Measurements from ENCODE around the gene SYNC.
"Not testable (repeated sequence)": the region's sequence is repeated elsewhere in the genome, so short reads cannot be mapped to it uniquely, and the experiment has no call there.

Gene SYNC

DNA sequence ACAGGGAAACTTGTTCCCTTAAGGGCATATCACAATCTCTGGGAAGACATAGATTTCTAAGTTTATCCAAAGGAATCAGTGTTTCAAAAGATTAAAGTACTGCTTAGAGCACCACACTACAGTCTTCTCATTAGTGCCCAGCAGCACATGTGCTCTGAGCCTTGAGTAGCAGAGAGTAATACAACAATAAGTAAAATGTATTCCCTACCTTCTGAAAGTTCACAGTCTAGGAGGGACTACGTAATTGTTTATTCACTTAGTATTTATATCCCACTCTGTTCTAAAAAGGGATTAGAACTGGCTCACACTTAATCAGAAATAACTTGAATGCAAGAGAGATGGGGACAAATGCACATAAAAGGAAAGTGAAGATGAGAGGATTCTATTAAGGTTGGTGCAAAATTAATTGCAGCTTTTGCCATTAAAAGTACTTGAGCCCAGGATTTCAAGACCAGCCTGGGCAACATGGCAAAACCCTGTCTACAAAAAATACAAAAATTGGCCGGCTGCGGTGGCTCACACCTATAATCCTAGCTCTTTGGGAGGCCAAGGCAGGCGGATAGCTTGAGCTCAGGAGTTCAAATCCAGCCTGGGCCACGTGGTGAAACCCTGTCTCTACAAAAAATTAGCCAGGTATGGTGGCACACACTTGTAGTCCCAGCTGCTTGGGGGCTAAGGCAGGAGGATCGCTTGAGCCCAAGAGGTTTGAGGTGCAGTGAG lies 9.0 kb downstream of the SYNC start:
- no peak for DNase-seq

DNA sequence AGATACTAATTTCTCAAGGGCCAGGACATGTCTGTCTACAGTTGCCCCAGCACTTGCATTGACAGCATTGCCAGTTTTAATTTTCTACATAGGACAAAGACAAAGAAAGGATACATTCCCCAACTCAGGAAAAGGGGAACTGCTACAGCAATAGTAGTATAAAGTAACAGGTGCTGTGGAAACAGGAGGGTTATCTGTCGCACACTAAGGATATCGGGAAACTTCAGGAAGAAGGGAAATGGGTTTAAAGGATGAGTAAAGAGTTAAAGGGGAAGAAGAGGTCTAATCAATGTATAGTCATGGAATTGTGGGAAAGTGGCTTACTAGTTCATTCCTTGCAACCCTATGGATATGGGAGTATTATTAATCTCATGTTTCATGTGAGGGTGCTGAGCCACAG lies 16.2 kb downstream of the SYNC start:
- DNase-seq, result no peak

DNA sequence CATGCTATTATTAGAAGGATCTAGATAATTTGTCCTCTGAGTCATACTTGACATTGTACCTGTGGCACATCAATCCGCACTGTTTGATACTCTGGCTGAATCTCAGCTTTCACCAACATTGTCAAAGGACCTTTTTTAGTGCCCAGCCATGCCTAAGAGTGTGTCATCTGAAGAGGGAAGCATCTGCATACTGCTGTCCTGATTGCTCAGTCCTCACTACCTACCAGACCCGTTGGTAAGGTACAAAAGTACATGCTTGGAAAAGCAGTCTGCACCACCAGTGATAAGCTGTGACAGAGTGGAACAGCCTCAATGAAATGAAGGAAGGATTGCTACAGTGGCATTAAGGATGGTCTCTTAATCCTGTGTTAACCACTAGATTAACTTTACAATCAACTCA lies 17.1 kb downstream of the SYNC start:
- no peak for DNase-seq

DNA sequence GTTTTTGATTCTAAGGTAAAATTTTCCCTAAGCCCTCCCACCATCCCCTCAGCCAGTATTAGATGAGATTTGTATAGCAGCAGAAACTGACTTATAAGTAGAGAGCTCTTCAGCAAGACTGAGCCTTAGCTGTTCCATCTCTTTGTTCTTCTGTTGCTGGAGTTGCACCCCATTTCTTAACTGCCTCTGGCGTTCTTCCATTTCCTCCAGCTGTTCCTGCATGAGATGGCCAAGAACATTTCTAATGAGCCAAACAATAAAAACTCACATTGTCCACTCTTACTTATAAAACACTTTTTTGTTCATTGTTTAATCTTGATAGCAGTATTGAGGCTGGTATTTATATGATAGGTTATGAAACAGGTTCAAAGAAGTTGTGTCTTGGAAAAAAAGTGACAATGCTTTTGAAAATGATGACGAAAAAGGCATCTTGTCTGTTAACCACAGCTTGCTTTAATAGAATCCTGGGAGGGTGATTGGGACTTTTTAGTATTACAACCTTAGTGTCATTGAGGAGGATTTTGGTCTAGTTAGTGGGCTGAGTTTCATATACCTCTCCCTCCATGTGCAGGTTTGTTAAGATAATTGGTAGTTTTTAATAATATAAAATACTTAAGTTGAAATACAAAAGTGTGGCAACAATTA lies 18.3 kb downstream of the SYNC start:
- no peak for DNase-seq

DNA sequence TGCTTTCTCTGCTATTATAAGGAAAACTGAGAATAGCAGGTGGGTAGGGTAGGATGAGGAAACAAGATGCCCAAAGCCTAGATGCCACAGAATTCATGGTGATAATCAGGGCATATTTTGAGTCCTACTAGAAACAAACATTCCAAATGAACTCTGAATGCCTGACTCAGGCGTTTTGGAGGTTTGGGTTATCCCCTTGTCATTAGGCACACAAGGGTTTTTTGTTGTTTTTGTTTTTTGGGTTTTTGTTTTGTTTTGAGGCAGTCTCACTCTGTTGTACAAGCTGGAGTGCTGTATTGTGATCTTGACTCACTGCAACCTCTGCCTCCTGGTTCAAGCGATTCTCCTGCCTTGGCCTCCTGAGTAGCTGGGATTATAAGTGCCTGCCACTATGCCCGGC lies 19.2 kb downstream of the SYNC start:
- DNase-seq, result no peak

DNA sequence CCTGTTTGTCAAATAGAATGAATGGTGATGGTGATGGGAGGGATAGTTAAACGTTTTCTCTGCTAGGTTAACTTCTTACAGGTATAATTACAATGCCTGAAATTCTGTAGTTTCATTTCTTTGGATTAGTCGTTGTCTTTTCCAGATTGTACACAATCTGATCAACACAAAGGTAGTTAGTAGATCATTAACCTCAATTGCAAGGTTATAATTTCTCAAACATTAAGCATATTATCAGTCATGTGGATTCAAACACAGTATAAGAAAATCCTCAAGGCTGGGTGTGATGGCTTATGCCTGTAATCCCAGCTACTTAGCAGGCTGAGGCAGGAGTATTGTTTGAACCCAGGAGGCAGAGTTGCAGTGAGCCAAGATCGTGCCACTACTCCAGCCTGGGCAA lies 20.6 kb downstream of the SYNC start:
- no peak for DNase-seq

DNA sequence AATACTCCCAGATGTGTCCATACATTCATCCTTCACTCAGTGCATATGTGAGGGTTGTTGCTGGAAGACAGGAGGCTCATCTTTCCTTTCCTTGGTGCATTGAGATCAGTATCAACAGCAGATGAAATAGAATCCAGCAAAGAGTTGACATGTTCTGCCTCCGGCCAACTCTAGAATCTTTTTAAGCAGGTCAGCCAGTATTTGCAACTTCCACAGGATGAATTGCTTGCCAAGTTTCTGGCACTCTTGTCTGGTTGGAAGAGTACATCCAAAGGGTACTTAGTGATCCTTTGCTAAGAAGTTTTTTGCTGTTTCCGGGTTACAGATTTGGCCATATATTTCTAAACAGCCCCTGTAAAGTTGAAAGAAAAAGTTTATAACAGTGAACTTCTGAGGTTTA lies 21.1 kb downstream of the SYNC start:
- DNase-seq, result no peak

DNA sequence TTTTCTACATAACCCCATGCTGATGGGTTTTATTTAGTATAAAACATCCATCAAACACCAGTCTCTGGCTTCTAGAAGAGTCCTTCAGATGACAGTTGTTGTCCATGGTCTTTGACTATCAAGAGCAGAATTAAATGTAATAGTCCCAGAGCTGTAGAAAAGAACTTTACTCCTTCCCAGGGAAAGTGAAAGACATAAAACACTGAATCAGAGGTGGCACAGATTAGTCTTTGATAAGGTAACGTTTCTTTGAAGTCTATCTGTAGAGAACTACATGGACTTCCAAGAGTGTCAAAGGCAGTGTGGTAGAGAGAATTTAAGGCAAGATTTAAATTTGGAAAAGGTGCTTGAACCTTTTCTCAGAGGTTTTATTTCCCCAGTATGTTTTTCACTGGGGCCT lies 21.9 kb downstream of the SYNC start:
- DNase-seq, result no peak

DNA sequence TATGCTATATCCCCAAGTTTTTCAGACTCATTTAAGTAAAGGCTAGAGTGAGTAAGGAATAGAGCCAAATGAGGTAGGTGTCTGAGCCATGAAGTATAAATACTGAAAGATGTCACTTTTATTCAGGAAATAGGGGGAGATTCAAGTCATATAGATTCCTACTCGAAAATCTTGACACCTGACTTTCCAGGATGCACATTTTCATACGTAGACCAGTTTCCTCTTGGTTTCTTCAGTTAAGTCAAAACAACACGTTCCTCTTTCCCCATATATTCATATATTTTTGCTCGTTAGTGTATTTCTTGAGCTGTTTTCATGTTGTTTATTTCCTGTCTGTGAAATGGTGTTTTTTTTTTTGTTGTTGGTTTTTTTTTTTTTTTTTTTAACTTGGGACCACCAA lies 22.6 kb downstream of the SYNC start:
- DNase-seq, result not testable (repeated sequence)

DNA sequence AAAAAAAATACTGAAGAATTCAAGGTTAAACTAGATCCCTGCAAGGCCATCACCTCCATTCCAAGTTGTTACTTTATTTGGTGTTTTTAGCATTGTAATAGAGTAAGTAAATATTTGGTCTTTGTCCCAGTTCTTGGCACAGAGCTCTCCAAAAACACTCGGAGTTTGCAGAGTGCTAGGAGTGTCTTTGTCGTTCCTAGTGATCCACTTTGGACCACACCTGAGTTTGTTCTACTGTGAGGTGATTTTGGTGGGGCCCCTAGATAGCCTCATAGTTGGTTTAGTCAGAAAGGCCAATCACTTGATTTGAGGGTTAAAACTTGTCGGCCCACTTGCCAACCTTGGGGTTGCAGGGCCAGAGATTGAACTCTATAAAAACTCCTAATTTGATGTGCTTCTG lies 25.6 kb downstream of the SYNC start:
- DNase-seq, result no peak

DNA sequence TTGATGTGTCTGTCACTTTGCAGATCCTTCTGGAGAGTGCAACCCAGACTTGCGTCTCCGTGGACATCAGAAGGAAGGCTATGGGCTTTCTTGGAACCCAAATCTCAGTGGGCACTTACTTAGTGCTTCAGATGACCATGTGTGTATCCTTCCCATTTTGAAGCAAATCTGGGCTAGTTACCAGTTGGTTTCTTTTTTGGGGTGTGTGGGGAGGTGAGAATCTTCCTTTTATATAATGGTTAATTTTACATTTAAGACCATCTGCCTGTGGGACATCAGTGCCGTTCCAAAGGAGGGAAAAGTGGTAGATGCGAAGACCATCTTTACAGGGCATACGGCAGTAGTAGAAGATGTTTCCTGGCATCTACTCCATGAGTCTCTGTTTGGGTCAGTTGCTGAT lies 33.9 kb downstream of the SYNC start:
- DNase-seq, result not testable (repeated sequence)

DNA sequence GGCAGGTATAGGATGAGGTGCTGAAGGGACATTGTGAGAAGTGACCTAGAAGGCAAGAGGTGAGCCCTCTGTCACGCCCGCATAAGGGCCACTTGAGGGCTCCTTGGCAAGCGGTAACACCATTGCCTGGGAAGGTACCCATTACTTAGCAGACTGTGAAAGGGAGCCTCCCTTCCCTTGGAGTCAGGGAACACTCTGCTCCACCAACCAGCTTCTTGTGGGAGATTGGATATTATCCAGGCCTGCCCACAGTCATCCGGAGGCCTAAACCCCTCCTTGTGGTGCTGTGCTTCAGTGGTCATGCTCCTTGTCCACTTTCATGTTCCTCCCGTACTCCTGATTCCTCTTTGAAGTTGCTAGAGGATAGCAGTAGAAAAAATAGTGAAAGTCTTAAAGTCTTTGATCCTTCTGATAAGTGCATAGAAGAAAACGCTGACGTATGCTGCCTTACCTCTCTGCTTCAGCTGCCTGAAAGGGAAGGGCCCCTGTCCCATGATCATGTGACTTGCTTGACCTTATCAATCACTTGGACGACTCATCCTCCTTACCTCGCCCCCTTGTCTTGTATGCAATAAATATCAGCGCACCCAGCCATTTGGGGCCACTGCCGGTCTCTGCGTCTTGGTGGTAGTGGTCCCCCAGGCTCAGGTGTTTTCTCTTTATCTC lies 35.5 kb downstream of the SYNC start:
- no peak for DNase-seq

DNA sequence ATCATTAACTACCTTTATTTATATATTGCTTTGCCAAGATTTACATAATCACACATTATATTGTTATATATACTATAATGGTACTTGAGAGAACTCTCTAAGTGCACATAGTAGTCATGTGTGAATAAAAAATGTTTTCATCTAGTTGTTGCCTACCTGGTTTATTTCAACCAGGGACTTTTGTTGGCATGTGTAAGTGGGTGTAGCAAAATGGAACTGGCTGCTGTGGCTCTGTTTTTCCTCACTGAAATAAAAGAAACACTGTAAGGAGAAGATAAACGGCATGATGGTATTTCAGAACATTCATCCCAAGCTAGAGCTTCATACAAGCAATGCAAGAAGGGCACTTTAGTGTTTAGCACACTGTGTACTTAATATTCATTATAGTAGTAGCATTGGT lies 36.7 kb downstream of the SYNC start:
- no peak for DNase-seq

DNA sequence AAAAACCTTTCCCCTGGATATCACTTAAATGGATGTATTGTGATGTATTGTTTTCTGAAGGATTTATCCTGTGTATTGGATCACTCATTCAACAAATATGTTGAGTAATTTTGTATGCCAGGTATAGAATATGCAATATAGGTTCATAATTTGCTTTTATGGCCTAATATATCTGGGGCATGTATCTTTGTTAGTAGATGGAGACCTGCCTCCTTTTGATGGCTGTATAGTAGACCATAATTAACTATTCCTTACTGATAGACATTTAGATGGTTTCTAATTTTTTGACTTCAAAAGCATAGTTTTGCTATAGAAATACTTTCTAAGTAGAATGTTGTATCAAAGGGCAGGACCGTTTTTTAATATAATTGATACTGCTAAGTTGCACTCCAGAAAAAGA lies 43.0 kb downstream of the SYNC start:
- no peak for DNase-seq

DNA sequence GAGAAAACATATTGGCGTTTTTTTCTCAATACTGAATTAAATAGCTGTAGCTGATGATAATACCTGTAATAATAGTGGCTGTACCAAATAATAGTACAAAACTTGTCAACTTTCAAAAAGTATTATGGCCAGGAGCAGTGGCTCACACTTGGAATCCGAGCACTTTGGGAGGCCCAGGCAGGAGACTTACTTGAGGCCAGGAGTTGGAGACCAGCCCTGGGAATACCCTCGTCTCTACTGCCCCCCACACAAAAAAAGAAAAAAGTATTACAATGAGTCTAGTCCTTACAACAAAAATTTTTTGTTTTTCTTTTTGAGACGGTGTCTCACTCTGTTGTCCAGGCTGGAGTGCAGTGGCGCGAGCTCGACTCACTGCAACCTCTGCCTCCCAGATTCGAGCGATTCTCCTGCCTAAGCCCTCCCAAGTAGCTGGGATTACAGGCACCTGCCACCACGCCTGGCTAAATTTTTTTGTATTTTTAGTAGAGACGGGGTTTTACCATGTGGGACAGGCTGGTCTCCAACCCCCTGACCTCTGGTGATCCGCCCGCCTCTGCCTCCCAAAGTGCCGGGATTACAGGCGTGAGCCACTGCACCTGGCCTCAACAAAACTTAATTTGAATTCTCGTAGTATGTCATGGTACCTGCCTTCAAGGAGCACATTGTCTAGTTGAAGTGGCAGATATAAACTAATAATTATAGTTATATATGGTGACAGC lies 50.2 kb downstream of the SYNC start:
- DNase-seq, result no peak

DNA sequence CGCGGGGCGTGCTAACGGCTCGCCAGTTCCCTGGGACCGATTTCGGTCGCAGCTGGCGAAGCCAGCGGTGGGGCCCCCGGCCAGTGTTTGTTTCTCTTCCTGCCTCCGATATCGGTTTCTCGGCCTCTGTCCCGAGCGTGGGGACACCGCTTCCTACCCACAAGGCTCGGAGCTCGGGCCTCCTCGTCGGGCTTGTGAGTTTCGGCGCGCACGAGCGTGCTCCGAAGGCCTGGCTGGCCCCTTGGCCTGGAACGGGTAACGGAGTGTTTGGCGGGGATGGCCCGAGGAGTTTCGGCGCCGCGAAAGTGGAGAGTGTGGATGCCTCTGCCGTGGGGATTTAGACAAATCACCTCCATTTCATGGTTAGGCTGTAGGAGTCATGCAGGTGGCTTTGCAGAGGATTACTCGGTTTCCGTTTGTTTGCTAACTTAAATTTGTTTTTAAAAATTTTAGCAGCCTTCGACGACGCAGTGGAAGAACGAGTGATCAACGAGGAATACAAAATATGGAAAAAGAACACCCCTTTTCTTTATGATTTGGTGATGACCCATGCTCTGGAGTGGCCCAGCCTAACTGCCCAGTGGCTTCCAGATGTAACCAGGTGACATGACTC lies 51.0 kb downstream of the SYNC start:
- peak in 1 of 6 experiments; percentile 38 for DNase-seq

DNA sequence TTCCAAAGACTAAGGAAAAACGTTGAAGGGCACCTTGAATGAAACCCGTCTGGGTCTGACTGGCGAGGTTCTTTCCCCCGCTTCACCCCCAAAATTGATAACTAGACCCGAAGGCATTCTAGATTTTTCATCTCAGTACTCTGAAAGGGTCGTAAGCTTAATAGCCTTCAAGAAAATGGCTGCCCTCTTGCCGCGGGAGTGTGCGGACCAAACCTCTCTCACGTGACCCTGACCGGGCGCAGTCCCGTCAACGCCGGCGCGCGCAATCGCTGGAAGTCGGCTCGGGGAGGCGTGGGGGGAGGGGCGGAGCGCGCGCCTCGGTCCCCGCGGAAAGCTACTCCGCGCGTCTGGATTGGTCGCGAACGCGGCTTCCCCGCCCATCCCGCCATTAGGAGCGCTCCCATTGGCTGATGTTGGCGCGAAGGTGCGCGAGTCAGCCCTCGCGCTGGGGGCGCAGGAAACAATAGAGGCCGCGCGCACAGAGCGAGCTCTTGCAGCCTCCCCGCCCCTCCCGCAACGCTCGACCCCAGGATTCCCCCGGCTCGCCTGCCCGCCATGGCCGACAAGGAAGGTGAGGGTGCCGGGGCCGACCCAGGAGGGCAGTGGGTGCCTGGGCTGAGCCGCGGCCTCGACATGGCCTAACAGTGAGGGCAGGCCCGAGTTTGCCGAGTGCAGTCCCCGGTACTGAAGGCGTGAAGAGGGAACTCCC lies 51.7 kb downstream of the SYNC start, which contains the start of gene RBBP4:
RBBP4 (plus strand) TSS at position 457 of the 709 bp plus-strand sequence; CDS start at position 556, 99 bp downstream.
- DNase-seq, result peak; percentile 96 to 98 (median 97)

DNA sequence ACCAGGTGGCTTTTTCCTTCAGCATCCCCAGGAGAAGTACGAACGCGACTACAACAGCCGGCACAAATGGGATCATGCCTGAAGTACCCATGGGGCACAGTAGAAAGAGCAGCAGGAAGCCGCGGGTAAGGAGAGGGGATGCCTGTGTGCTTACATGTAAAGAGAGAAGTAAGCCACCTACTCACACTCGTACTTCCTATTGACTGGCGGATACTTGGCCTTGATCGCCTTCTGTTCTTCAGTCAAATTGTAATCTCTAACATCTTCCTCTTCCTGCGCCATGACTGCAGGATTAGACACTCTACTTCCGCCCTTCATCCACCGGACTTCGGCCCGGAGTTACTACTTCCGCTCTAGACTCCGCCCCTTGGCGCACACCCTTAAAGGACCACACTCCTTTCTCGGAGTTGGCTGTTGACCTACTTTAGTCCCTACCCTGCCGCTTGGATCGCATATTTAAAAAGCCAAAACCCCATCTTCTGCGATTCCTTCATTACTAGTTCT lies 52.3 kb downstream of the SYNC start, which contains the start of gene ZBTB8OS:
ZBTB8OS (minus strand) TSS at position 303 of the 504 bp plus-strand sequence; CDS start at position 282, 21 bp downstream.
- peak; percentile 76 to 95 (median 87) for DNase-seq

DNA sequence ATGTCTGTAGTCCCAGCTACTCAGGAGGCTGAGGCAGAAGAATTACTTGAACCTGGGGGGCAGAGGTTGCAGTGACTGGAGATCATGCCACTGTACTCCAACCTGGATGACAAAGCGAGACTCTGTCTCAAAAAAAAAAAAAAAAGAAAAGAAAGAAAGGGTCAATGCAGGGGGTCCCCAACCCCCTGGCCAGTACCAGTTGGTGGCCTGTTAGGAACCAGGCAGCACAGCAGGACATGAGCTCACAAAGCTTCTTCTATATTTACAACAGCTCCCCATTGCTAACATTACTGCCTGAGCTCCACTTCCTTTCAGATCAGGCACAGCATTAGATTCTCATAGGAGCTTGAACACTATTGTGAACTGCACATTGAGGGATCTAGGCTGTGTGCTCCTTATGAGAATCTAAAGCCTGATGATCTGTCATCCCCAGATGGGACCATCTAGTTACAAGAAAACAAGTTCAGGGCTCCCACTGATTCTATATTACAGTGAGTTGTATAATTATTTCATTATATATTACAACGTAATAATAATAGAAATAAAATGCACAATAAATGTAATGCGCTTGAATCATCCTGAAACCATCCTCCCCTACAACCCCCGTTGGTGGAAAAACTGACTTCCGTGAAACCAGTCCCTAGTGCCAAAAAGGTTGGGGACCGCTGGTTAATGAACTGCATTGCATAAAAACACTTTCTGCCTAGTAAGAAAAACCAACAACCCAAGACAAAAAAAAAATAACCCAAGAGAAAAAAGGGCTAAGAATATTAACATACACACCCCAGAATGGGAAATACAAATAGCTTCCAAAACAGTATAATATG lies 55.0 kb downstream of the SYNC start:
- no peak for DNase-seq

DNA sequence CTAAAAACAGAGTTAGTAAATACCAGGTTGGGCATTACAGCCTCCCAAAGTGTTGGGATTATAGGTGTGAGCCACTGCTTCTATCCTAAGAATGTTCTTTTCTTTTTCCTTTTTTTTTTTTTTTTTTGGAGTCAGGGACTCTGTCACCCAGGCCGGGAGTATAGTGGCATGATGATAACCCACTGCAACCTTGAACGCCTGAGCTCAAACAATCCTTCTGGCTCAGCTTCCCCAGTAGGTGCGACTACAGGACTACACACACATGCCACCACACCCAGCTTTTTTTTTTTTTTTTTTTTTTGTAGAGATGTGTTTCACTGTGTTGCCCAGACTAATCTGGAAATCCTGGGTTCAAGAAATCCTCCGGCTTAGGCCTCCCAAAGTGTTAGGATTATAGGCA lies 58.1 kb downstream of the SYNC start:
- no peak for DNase-seq

DNA sequence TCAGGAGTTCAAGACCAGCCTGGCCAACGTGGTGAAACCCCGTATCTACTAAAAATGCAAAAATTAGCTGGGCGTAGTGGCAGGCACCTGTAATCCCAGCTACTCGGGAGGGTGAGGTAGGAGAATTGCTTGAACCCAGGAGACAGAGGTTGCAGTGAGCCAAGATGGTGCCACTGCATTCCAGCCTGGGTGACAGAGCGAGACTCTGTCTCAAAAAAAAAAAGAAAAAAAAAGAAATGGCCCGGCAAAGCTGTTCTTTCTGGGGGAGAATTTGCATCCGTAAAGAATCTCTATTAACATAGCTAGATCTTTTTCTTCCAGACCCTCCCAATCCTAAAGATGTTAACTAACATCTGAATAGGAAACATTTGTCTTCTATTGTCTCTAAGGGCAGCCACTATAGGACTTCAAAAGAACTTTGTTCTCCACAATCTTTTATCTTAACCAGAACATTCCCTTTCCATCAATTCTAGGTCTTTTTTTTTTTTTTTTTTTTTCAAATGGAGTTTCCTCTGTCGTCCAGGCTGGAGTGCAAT lies 60.2 kb downstream of the SYNC start:
- DNase-seq, result not testable (repeated sequence)

Data from stimulated activated naive CD4-positive, alpha-beta T cell (primary cell).